ENCODE data around the gene KAZALD1. TPM values are rescaled to one million over a fixed set of nuclear protein-coding genes. Genes with fewer than 3 reads are reported as not detected.

Gene KAZALD1
- total and polyA plus RNA-seq, 2 donors (not counting 1 experiment from before 2014, with no cell fraction given): 0.34 to 0.37 TPM

DNA sequence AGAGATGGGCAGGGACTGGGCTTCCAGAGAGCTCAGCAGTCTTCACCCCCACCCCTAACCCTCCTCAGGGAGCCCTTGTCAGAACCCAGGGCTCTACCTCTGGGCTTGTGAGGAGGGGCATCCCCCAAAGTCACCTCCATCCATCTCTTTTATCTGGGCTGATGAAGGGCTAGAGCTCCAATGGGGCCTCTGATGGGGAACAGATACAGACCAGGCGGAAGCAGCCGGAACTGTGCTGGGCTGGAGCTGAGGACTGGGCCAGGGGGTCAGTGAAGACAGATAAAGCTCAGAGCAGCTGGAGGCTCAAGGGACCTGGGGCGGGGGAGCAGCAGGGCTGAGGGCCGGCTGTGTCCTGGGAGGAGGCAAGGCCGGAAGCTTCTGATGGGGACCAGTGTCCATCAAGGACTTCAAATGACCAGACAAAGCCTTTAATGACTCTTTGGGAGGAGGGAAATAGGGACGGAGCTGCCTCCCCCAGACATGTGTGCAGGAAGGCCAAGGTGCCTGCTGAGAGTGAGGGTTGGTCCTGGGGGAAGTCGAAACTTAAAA, 10.2 kb downstream of the KAZALD1 start:
- Histone ChIP-seq H3K4me2 (replicated peaks; ENCODE audit: low read depth, low read length, poor library complexity, severe bottlenecking) (peak overlapping the region; percentile 55), H3K4me3 (ENCODE audit: control extremely low read depth in 1 of 5, extremely low read depth in 1 of 5, insufficient read depth in 1 of 5, low read depth in 2 of 5, low read length in 4 of 5) (no peak overlapping the region), H3K4me1 (ENCODE audit: control insufficient read depth in 2 of 2, insufficient read depth in 2 of 2, low read length in 2 of 2) (peaks cover 27 to 40% of the 10 kb centered on the region in 2 donors), H2AFZ (ENCODE audit: insufficient read depth, low read depth, low read length, poor library complexity, severe bottlenecking) (no peak overlapping the region), H3K36me3 (replicated peaks in 1 of 2; ENCODE audit: control extremely low read depth in 1 of 2, control insufficient read depth in 1 of 2, extremely low read depth in 1 of 2, insufficient read depth in 2 of 2, low read length in 1 of 2) (no peaks in the 10 kb centered on the region), H3K27me3 (replicated peaks in 1 of 4; ENCODE audit: control extremely low read depth in 1 of 4, control insufficient read depth in 3 of 4, insufficient read depth in 4 of 4, low read length in 3 of 4) (peaks cover 0 to 27% (median 15%) of the 10 kb centered on the region in 4 experiments), H3K27ac (ENCODE audit: low read length in 2 of 2) (peak overlapping the region in 1 of 2 donors; percentile 11), H3K9me3 (ENCODE audit: control extremely low read depth in 1 of 3, control insufficient read depth in 2 of 3, insufficient read depth in 1 of 3, low read length in 2 of 3) (peaks cover 0 to 12% (median 0%) of the 10 kb centered on the region in 3 donors), H3K9ac (ENCODE audit: low read length) (no peak overlapping the region), H3K79me2 (ENCODE audit: control insufficient read depth, insufficient read depth, low read length) (no peaks in the 10 kb centered on the region), H4K20me1 (ENCODE audit: control insufficient read depth, insufficient read depth, low read length, poor library complexity, severe bottlenecking) (no peaks in the 10 kb centered on the region)
- WGBS (ENCODE audit: insufficient coverage): 87% methylated on average over 7 of the region's 7 CpGs
- Mint-ChIP-seq H3K9me3 (ENCODE audit: insufficient read depth) (no peaks in the 10 kb centered on the region), H3K4me3 (peak overlapping the region; percentile 36), H3K27me3 (peaks cover 22% of the 10 kb centered on the region), H3K27ac (peak overlapping the region; percentile 85), H3K4me1 (peaks cover 31% of the 10 kb centered on the region)
- ChIA-PET POLR2A (no interaction called here), CTCF (interaction anchor here (0.7 to 16.1 kb wide), 11 partner anchors 9 to 557 kb away, joined by 3 to 306 read pairs (median 5); partner anchors contain the start of genes KAZALD1, PDZD7 and SFXN3)
- ATAC-seq (ENCODE audit: low read depth) (no peak), DNase-seq (no peak)
- intact Hi-C loops (cut with micrococcal nuclease): no loop called here
- TF ChIP-seq EZH2 (IDR thresholded peaks at IDR 0.05; ENCODE audit: borderline replicate concordance, insufficient read depth, low read depth, low read length, poor library complexity, severe bottlenecking): no peak

DNA sequence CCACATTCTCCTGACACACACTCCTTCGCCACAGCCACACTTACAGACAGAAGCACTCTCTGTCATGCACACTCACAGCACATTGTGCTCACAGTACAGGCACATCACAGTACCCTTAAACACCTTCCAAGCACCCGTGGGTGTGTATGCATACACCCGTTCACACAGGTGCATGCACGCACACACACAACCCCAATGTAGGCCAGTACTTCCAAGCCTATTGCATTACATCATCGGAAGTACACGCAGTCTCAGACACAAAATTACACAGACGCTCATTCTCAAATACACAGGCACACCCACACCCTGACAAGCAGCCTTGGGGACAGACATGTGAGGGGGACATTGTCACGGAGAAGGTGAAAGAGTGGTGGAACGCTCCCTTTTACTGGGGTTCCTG, 11.1 kb downstream of the KAZALD1 start:
- ATAC-seq (ENCODE audit: low read depth) (no peak), DNase-seq (no peak)
- intact Hi-C loops (cut with micrococcal nuclease): no loop called here
- H3K9me3 Mint-ChIP-seq (ENCODE audit: insufficient read depth): no peaks in the 10 kb centered on the region
- Histone ChIP-seq H3K79me2 (ENCODE audit: control insufficient read depth, insufficient read depth, low read length) (no peaks in the 10 kb centered on the region), H3K4me3 (ENCODE audit: control extremely low read depth in 1 of 5, extremely low read depth in 1 of 5, insufficient read depth in 1 of 5, low read depth in 2 of 5, low read length in 4 of 5) (no peak overlapping the region), H3K9me3 (ENCODE audit: control extremely low read depth in 1 of 3, control insufficient read depth in 2 of 3, insufficient read depth in 1 of 3, low read length in 2 of 3) (peaks cover 0 to 8% (median 0%) of the 10 kb centered on the region in 3 donors), H3K36me3 (replicated peaks in 1 of 2; ENCODE audit: control extremely low read depth in 1 of 2, control insufficient read depth in 1 of 2, extremely low read depth in 1 of 2, insufficient read depth in 2 of 2, low read length in 1 of 2) (no peaks in the 10 kb centered on the region), H3K4me1 (ENCODE audit: control insufficient read depth in 2 of 2, insufficient read depth in 2 of 2, low read length in 2 of 2) (peaks cover 22 to 32% of the 10 kb centered on the region in 2 donors), H3K27me3 (replicated peaks in 1 of 4; ENCODE audit: control extremely low read depth in 1 of 4, control insufficient read depth in 3 of 4, insufficient read depth in 4 of 4, low read length in 3 of 4) (peaks cover 0 to 22% (median 12%) of the 10 kb centered on the region in 4 experiments), H4K20me1 (ENCODE audit: control insufficient read depth, insufficient read depth, low read length, poor library complexity, severe bottlenecking) (no peaks in the 10 kb centered on the region), H3K9ac (ENCODE audit: low read length) (no peak overlapping the region), H3K4me2 (replicated peaks; ENCODE audit: low read depth, low read length, poor library complexity, severe bottlenecking) (peak overlapping the region; percentile 55), H2AFZ (ENCODE audit: insufficient read depth, low read depth, low read length, poor library complexity, severe bottlenecking) (no peak overlapping the region), H3K27ac (ENCODE audit: low read length in 2 of 2) (no peak overlapping the region)
- peak overlapping the region; percentile 10 for H3K4me3 Mint-ChIP-seq
- 82% methylated on average over 6 of the region's 9 CpGs for WGBS (ENCODE audit: insufficient coverage)
- POLR2A ChIA-PET: no interaction called here
- peak overlapping the region; percentile 56 for H3K27ac Mint-ChIP-seq
- H3K4me1 Mint-ChIP-seq: peaks cover 25% of the 10 kb centered on the region
- CTCF ChIA-PET: interaction anchor here (16.1 kb wide), 1 partner anchor 23 kb away, joined by 227 read pairs; no protein-coding TSS in a partner anchor
- TF ChIP-seq EZH2 (IDR thresholded peaks at IDR 0.05; ENCODE audit: borderline replicate concordance, insufficient read depth, low read depth, low read length, poor library complexity, severe bottlenecking) (no peak), CTCF (IDR thresholded peaks at IDR 0.05) (no peak)
- peaks cover 21% of the 10 kb centered on the region for H3K27me3 Mint-ChIP-seq

Data from B cell (primary cell).